WTC11 (cell line): ENCODE data around the gene SREK1IP1. TPM values are rescaled to one million over a fixed set of nuclear protein-coding genes. Genes with fewer than 3 reads are reported as not detected.

Experiments used
- ATF1 ChIP-seq: sonication (generic); formaldehyde crosslinking; IDR thresholded peaks from 2 replicates; pipeline ENCODE4 v1.8.1; 2023; ENCODE audit warnings: mild to moderate bottlenecking, moderate library complexity, missing genetic modification reagents
- CREB1 ChIP-seq: sonication (generic); formaldehyde crosslinking; IDR thresholded peaks from 2 replicates; pipeline ENCODE4 v1.8.0; 2023; ENCODE audit warnings: mild to moderate bottlenecking, missing genetic modification reagents
- CREM ChIP-seq: sonication (generic); formaldehyde crosslinking; IDR thresholded peaks from 2 replicates; pipeline ENCODE4 v1.8.1; 2022; ENCODE audit warnings: mild to moderate bottlenecking, missing genetic modification reagents, moderate library complexity
- FOXK1 ChIP-seq: sonication (generic); formaldehyde crosslinking; IDR thresholded peaks from 2 replicates; pipeline ENCODE4 v1.8.0; 2022; ENCODE audit warnings: mild to moderate bottlenecking, moderate library complexity, missing genetic modification reagents
- FOXP1 ChIP-seq: sonication (generic); formaldehyde crosslinking; IDR thresholded peaks from 2 replicates; pipeline ENCODE4 v1.8.0; 2022; ENCODE audit warnings: missing genetic modification reagents, mild to moderate bottlenecking, moderate library complexity, borderline replicate concordance
- GRHL2 ChIP-seq: fragments of 250-450 bp; sonication (Bioruptor Pico); IDR thresholded peaks from 2 replicates; pipeline ENCODE4 v1.8.0; 2022; ENCODE audit warnings: mild to moderate bottlenecking, moderate library complexity; ENCODE audit not compliant: insufficient replicate concordance, severe bottlenecking
- GTF2I ChIP-seq: fragments of 250-450 bp; sonication (Bioruptor Pico); conservative IDR thresholded peaks from 2 replicates; pipeline ENCODE4 v1.4.0; 2021; ENCODE audit warnings: mild to moderate bottlenecking
- HMGA2 ChIP-seq: fragments of 250-450 bp; sonication (Bioruptor Pico); IDR thresholded peaks from 2 replicates; pipeline ENCODE4 v1.4.0; 2021; ENCODE audit warnings: mild to moderate bottlenecking, moderate library complexity
- MYBL2 ChIP-seq: sonication (generic); formaldehyde crosslinking; IDR thresholded peaks from 2 replicates; pipeline ENCODE4 v1.8.1; 2023; ENCODE audit warnings: mild to moderate bottlenecking, moderate library complexity, missing genetic modification reagents
- NFATC4 ChIP-seq: fragments of 250-450 bp; sonication (Bioruptor Pico); IDR thresholded peaks from 2 replicates; pipeline ENCODE4 v1.9.0; 2021; ENCODE audit warnings: mild to moderate bottlenecking
- NFE2L1 ChIP-seq: sonication (generic); formaldehyde crosslinking; IDR thresholded peaks from 2 replicates; pipeline ENCODE4 v1.8.1; 2023; ENCODE audit warnings: missing genetic modification reagents
- NFYB ChIP-seq: sonication (generic); formaldehyde crosslinking; conservative IDR thresholded peaks from 2 replicates; pipeline ENCODE4 v1.8.0; 2022; ENCODE audit warnings: low read depth, missing genetic modification reagents
- NR3C1 ChIP-seq: sonication (generic); formaldehyde crosslinking; conservative IDR thresholded peaks from 2 replicates; pipeline ENCODE4 v1.8.1; 2023; ENCODE audit warnings: low read depth, mild to moderate bottlenecking, missing genetic modification reagents
- PRRX2 ChIP-seq: fragments of 250-450 bp; sonication (Bioruptor Pico); IDR thresholded peaks from 2 replicates; pipeline ENCODE4 v1.8.0; 2021; ENCODE audit warnings: mild to moderate bottlenecking
- SMAD3 ChIP-seq: sonication (generic); formaldehyde crosslinking; IDR thresholded peaks from 2 replicates; pipeline ENCODE4 v1.8.0; 2022; ENCODE audit warnings: missing genetic modification reagents, mild to moderate bottlenecking, borderline replicate concordance
- SMAD4 ChIP-seq: sonication (generic); formaldehyde crosslinking; IDR thresholded peaks from 2 replicates; pipeline ENCODE4 v1.8.0; 2022; ENCODE audit warnings: mild to moderate bottlenecking, missing genetic modification reagents
- SOX15 ChIP-seq: fragments of 250-450 bp; sonication (Bioruptor Pico); IDR thresholded peaks from 2 replicates; pipeline ENCODE4 v1.9.0; 2021; ENCODE audit warnings: mild to moderate bottlenecking
- ZNF121 ChIP-seq: sonication (generic); formaldehyde crosslinking; IDR thresholded peaks from 2 replicates; pipeline ENCODE4 v1.8.0; 2023; ENCODE audit warnings: missing genetic modification reagents
- ZNF138 ChIP-seq: sonication (generic); formaldehyde crosslinking; conservative IDR thresholded peaks from 2 replicates; pipeline ENCODE4 v1.8.1; 2022; ENCODE audit warnings: mild to moderate bottlenecking, moderate library complexity, missing genetic modification reagents
- ZNF219 ChIP-seq: sonication (generic); formaldehyde crosslinking; IDR thresholded peaks from 2 replicates; pipeline ENCODE4 v1.8.0; 2023; ENCODE audit warnings: missing genetic modification reagents, mild to moderate bottlenecking, borderline replicate concordance
- ZNF232 ChIP-seq: sonication (generic); formaldehyde crosslinking; IDR thresholded peaks from 2 replicates; pipeline ENCODE4 v1.8.0; 2022; ENCODE audit warnings: mild to moderate bottlenecking, missing genetic modification reagents
- ZNF317 ChIP-seq: sonication (generic); formaldehyde crosslinking; IDR thresholded peaks from 2 replicates; pipeline ENCODE4 v1.8.1; 2023; ENCODE audit warnings: low read depth, mild to moderate bottlenecking, moderate library complexity, missing genetic modification reagents, borderline replicate concordance
- ZNF396 ChIP-seq: fragments of 250-450 bp; sonication (Bioruptor Pico); IDR thresholded peaks from 2 replicates; pipeline ENCODE4 v1.8.0; 2021; ENCODE audit warnings: mild to moderate bottlenecking, moderate library complexity, borderline replicate concordance
- ZNF423 ChIP-seq: fragments of 250-450 bp; sonication (Bioruptor Pico); IDR thresholded peaks from 2 replicates; pipeline ENCODE4 v2.1.2; 2022; ENCODE audit warnings: mild to moderate bottlenecking, moderate library complexity
- total RNA-seq: library from RNA; stranded (reverse); gene quantifications from 3 replicates; pipeline ENCODE4 v1.2.3, GENCODE V29; 2021
- TF ChIP-seq, protein P1 (sequence below): sonication (generic); formaldehyde crosslinking; IDR thresholded peaks from 2 replicates; pipeline ENCODE4 v1.8.1; 2022; ENCODE audit warnings: mild to moderate bottlenecking, moderate library complexity, missing genetic modification reagents
- TF ChIP-seq, protein P2 (sequence below): sonication (generic); formaldehyde crosslinking; IDR thresholded peaks from 2 replicates; pipeline ENCODE4 v1.8.0; 2023; ENCODE audit warnings: missing genetic modification reagents
- TF ChIP-seq, protein P3 (sequence below): fragments of 250-450 bp; sonication (Bioruptor Pico); IDR thresholded peaks from 2 replicates; pipeline ENCODE4 v2.1.2; 2022; ENCODE audit warnings: mild to moderate bottlenecking, moderate library complexity
- TF ChIP-seq, protein P4 (sequence below): fragments of 250-450 bp; sonication (Bioruptor Pico); IDR thresholded peaks from 2 replicates; pipeline ENCODE4 v1.9.0; 2021; ENCODE audit warnings: mild to moderate bottlenecking
- TF ChIP-seq, protein P5 (sequence below): sonication (generic); formaldehyde crosslinking; IDR thresholded peaks from 2 replicates; pipeline ENCODE4 v1.8.0; 2022; ENCODE audit warnings: mild to moderate bottlenecking, missing genetic modification reagents
- TF ChIP-seq, protein P6 (sequence below): sonication (generic); formaldehyde crosslinking; IDR thresholded peaks from 2 replicates; pipeline ENCODE4 v1.8.0; 2022; ENCODE audit warnings: mild to moderate bottlenecking, missing genetic modification reagents
- TF ChIP-seq, protein P7 (sequence below): sonication (generic); formaldehyde crosslinking; IDR thresholded peaks from 2 replicates; pipeline ENCODE4 v1.8.1; 2023; ENCODE audit warnings: mild to moderate bottlenecking, missing genetic modification reagents, moderate library complexity
- TF ChIP-seq, protein P8 (sequence below): sonication (generic); formaldehyde crosslinking; IDR thresholded peaks from 2 replicates; pipeline ENCODE4 v1.8.1; 2023; ENCODE audit warnings: mild to moderate bottlenecking, missing genetic modification reagents, moderate library complexity

The SREK1IP1 gene
- total RNA-seq, 1 experiment from 2014 or later, result 26.2 TPM

DNA sequence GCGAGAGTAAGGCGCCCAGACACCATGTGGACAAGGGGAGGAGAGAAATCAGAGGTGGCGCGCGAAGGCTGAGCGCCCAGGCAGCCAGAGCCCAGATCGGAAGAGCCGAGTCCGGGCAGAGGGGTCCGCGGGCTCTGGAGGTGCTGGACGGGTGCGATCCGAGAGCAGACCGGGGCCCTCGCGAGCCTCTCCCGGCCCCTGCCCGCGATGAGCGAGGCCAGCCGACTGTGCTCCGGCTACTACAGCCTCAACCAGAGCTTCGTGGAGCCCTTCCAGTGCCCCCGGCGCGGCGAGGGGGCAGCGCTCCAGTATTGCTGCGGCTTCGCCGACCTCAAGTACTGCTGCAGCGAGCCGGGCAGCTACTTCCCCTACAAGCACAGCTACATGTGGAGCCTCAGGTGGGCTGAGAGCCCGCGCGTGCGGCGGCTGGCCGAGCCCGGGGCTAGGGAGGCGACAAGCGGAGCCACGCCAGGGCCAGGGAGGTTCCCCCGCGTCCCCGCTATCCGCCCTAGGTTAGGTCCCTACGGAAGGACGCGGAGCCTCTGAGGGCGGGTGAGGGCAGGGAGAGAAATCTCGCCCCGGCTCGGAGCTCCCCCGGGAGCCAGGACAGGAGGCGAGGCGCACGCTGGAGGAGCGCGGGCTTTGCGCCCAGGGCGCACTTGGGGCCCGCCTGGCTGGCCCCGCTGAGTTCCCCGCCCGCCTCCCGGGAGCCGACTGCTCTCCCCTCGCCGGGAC is 77.9 kb downstream of the SREK1IP1 start, which contains the start of gene SHISAL2B (continued):
- TF ChIP-seq, protein P1, sequence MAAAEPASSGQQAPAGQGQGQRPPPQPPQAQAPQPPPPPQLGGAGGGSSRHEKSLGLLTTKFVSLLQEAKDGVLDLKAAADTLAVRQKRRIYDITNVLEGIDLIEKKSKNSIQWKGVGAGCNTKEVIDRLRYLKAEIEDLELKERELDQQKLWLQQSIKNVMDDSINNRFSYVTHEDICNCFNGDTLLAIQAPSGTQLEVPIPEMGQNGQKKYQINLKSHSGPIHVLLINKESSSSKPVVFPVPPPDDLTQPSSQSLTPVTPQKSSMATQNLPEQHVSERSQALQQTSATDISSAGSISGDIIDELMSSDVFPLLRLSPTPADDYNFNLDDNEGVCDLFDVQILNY (CRISPR knock-in tag), result no peak; the same call in none of the 2 replicates
- TF ChIP-seq, protein P2, sequence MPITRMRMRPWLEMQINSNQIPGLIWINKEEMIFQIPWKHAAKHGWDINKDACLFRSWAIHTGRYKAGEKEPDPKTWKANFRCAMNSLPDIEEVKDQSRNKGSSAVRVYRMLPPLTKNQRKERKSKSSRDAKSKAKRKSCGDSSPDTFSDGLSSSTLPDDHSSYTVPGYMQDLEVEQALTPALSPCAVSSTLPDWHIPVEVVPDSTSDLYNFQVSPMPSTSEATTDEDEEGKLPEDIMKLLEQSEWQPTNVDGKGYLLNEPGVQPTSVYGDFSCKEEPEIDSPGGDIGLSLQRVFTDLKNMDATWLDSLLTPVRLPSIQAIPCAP (CRISPR knock-in tag), result no peak; the same call in 1 of the 2 replicates
- no peak for TF ChIP-seq GRHL2 (CRISPR knock-in tag)
- TF ChIP-seq NFYB (CRISPR knock-in tag), result no peak; the same call in 1 of the 2 replicates
- TF ChIP-seq PRRX2 (CRISPR knock-in tag), result no peak
- TF ChIP-seq, protein P3, sequence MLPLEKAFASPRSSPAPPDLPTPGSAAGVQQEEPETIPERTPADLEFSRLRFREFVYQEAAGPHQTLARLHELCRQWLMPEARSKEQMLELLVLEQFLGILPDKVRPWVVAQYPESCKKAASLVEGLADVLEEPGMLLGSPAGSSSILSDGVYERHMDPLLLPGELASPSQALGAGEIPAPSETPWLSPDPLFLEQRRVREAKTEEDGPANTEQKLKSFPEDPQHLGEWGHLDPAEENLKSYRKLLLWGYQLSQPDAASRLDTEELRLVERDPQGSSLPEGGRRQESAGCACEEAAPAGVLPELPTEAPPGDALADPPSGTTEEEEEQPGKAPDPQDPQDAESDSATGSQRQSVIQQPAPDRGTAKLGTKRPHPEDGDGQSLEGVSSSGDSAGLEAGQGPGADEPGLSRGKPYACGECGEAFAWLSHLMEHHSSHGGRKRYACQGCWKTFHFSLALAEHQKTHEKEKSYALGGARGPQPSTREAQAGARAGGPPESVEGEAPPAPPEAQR, result no peak
- TF ChIP-seq HMGA2 (CRISPR knock-in tag), result no peak
- no peak; the same call in 1 of the 2 replicates for TF ChIP-seq ZNF219 (CRISPR knock-in tag)
- no peak for TF ChIP-seq ZNF121
- TF ChIP-seq, protein P4, sequence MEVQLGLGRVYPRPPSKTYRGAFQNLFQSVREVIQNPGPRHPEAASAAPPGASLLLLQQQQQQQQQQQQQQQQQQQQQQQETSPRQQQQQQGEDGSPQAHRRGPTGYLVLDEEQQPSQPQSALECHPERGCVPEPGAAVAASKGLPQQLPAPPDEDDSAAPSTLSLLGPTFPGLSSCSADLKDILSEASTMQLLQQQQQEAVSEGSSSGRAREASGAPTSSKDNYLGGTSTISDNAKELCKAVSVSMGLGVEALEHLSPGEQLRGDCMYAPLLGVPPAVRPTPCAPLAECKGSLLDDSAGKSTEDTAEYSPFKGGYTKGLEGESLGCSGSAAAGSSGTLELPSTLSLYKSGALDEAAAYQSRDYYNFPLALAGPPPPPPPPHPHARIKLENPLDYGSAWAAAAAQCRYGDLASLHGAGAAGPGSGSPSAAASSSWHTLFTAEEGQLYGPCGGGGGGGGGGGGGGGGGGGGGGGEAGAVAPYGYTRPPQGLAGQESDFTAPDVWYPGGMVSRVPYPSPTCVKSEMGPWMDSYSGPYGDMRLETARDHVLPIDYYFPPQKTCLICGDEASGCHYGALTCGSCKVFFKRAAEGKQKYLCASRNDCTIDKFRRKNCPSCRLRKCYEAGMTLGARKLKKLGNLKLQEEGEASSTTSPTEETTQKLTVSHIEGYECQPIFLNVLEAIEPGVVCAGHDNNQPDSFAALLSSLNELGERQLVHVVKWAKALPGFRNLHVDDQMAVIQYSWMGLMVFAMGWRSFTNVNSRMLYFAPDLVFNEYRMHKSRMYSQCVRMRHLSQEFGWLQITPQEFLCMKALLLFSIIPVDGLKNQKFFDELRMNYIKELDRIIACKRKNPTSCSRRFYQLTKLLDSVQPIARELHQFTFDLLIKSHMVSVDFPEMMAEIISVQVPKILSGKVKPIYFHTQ (CRISPR knock-in tag), result no peak
- peak; percentile 87 for TF ChIP-seq MYBL2
- no peak for TF ChIP-seq ATF1 (CRISPR knock-in tag)
- peak; percentile 70; the same call in 1 of the 2 replicates for TF ChIP-seq CREM (CRISPR knock-in tag)
- no peak for TF ChIP-seq ZNF232
- TF ChIP-seq, protein P5, sequence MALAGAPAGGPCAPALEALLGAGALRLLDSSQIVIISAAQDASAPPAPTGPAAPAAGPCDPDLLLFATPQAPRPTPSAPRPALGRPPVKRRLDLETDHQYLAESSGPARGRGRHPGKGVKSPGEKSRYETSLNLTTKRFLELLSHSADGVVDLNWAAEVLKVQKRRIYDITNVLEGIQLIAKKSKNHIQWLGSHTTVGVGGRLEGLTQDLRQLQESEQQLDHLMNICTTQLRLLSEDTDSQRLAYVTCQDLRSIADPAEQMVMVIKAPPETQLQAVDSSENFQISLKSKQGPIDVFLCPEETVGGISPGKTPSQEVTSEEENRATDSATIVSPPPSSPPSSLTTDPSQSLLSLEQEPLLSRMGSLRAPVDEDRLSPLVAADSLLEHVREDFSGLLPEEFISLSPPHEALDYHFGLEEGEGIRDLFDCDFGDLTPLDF, result no peak
- peak; percentile 38; the same call in 1 of the 2 replicates for TF ChIP-seq FOXK1 (CRISPR knock-in tag)
- no peak for TF ChIP-seq NFATC4 (CRISPR knock-in tag)
- TF ChIP-seq, protein P6, sequence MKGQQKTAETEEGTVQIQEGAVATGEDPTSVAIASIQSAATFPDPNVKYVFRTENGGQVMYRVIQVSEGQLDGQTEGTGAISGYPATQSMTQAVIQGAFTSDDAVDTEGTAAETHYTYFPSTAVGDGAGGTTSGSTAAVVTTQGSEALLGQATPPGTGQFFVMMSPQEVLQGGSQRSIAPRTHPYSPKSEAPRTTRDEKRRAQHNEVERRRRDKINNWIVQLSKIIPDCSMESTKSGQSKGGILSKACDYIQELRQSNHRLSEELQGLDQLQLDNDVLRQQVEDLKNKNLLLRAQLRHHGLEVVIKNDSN (CRISPR knock-in tag), result no peak
- peak; percentile 85 for TF ChIP-seq FOXP1 (CRISPR knock-in tag)
- TF ChIP-seq ZNF423, result peak; percentile 59
- TF ChIP-seq, protein P7, sequence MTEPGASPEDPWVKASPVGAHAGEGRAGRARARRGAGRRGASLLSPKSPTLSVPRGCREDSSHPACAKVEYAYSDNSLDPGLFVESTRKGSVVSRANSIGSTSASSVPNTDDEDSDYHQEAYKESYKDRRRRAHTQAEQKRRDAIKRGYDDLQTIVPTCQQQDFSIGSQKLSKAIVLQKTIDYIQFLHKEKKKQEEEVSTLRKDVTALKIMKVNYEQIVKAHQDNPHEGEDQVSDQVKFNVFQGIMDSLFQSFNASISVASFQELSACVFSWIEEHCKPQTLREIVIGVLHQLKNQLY (CRISPR knock-in tag), result no peak
- TF ChIP-seq, protein P8, sequence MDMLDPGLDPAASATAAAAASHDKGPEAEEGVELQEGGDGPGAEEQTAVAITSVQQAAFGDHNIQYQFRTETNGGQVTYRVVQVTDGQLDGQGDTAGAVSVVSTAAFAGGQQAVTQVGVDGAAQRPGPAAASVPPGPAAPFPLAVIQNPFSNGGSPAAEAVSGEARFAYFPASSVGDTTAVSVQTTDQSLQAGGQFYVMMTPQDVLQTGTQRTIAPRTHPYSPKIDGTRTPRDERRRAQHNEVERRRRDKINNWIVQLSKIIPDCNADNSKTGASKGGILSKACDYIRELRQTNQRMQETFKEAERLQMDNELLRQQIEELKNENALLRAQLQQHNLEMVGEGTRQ (CRISPR knock-in tag), result no peak
- no peak for TF ChIP-seq ZNF138
- no peak for TF ChIP-seq SOX15 (CRISPR knock-in tag)
- no peak for TF ChIP-seq SMAD4
- TF ChIP-seq SMAD3 (CRISPR knock-in tag), result peak; percentile 65; the same call in 1 of the 2 replicates
- TF ChIP-seq CREB1 (CRISPR knock-in tag), result 0 out of 2 replicates have a peak, but pooled peaks have one; percentile 9
- peak; percentile 80; the same call in 1 of the 2 replicates for TF ChIP-seq NFE2L1 (CRISPR knock-in tag)
- TF ChIP-seq NR3C1, result no peak
- no peak for TF ChIP-seq GTF2I (CRISPR knock-in tag)
- TF ChIP-seq ZNF396, result no peak
- no peak for TF ChIP-seq ZNF317 (CRISPR knock-in tag)
